H1 (cell line): ENCODE measurements around the gene BCAS1.

Experiments used
- BCL11A ChIP-seq, 2 experiments: IDR thresholded peaks; one replicate each; pipeline ENCODE4 v1.6.1; 2011; ENCODE audit warnings: low read depth in 2 of 2, low read length in 2 of 2, mild to moderate bottlenecking in 2 of 2
- CHD2 ChIP-seq: IDR thresholded peaks from 2 replicates; pipeline ENCODE4 v1.6.1; 2012; ENCODE audit warnings: low read length, improper control_type of control experiment
- CTCF ChIP-seq, 3 experiments: IDR thresholded peaks; 1 replicate in 2 of 3; 2 replicates in 1 of 3; pipeline versions ENCODE4 v1.5.1 to v1.6.1; 2011; ENCODE audit warnings: low read length in 3 of 3, mild to moderate bottlenecking in 3 of 3, inconsistent platforms in 2 of 3, low read depth in 1 of 3, moderate library complexity in 1 of 3; ENCODE audit not compliant: insufficient read depth in 1 of 3; ENCODE audit errors: control extremely low read depth in 1 of 3
- HDAC2 ChIP-seq, 2 experiments: fragments of 300-600 bp in 1 of 2; sonication (generic) in 1 of 2; IDR thresholded peaks; 2 replicates each; pipeline ENCODE4 v1.6.1; 2011 to 2012; ENCODE audit warnings: low read depth in 2 of 2, low read length in 2 of 2, mild to moderate bottlenecking in 2 of 2, moderate library complexity in 2 of 2, borderline replicate concordance in 1 of 2, inconsistent platforms in 1 of 2
- KDM1A ChIP-seq: fragments of 200-600, 300-600 bp; sonication (generic); IDR thresholded peaks from 2 replicates; pipeline ENCODE4 v1.7.1; 2016; ENCODE audit warnings: mild to moderate bottlenecking, low read length, borderline replicate concordance
- MAX ChIP-seq: IDR thresholded peaks from 2 replicates; pipeline ENCODE4 v1.6.1; 2012; ENCODE audit warnings: inconsistent platforms
- POLR2A ChIP-seq, 2 experiments: IDR thresholded peaks; 1 replicate in 1 of 2; 2 replicates in 1 of 2; pipeline ENCODE4 v1.6.1; 2011; ENCODE audit warnings: low read depth in 2 of 2, low read length in 2 of 2, mild to moderate bottlenecking in 2 of 2; ENCODE audit errors: control extremely low read depth in 1 of 2
- POLR2AphosphoS5 ChIP-seq: IDR thresholded peaks from 2 replicates; pipeline ENCODE4 v1.6.1; 2011; ENCODE audit warnings: low read depth, low read length
- RAD21 ChIP-seq, 2 experiments: IDR thresholded peaks in 1 of 2; conservative IDR thresholded peaks in 1 of 2; 2 replicates each; pipeline ENCODE4 v1.6.1; 2011; ENCODE audit warnings: low read depth in 2 of 2, low read length in 2 of 2, improper control_type of control experiment in 1 of 2, inconsistent platforms in 1 of 2, mild to moderate bottlenecking in 1 of 2, moderate library complexity in 1 of 2
- RNF2 ChIP-seq: fragments of 200-900, 300-1000 bp; sonication (generic); IDR thresholded peaks from 2 replicates; pipeline ENCODE4 v1.7.1; 2016; ENCODE audit warnings: borderline replicate concordance, low read depth, mild to moderate bottlenecking, antibody characterized with exemption, low read length; ENCODE audit not compliant: poor library complexity, severe bottlenecking; ENCODE audit errors: missing control alignments
- TAF1 ChIP-seq: IDR thresholded peaks from 2 replicates; pipeline ENCODE4 v1.6.1; 2011; ENCODE audit warnings: mild to moderate bottlenecking, low read depth, low read length
- YY1 ChIP-seq: IDR thresholded peaks from 2 replicates; pipeline ENCODE4 v1.6.1; 2011; ENCODE audit warnings: low read depth, mild to moderate bottlenecking, low read length

- TF ChIP-seq BCL11A (IDR thresholded peaks at IDR 0.05; ENCODE audit: low read depth in 2 of 2, low read length in 2 of 2) (no peak), TAF1 (no peak), CTCF (IDR thresholded peaks at IDR 0.05; ENCODE audit: control extremely low read depth in 1 of 3, insufficient read depth in 1 of 3, low read depth in 1 of 3, low read length in 3 of 3) (no peak), POLR2AphosphoS5 (no peak), YY1 (no peak), HDAC2 (IDR thresholded peaks at IDR 0.05; ENCODE audit: borderline replicate concordance in 1 of 2, low read depth in 2 of 2, low read length in 2 of 2) (no peak), RAD21 (IDR thresholded peaks at IDR 0.05 in 1 of 2, conservative IDR thresholded peaks at IDR 0.05 in 1 of 2; ENCODE audit: low read depth in 2 of 2, low read length in 2 of 2) (no peak), POLR2A (IDR thresholded peaks at IDR 0.05; ENCODE audit: control extremely low read depth in 1 of 2, low read depth in 2 of 2, low read length in 2 of 2) (no peak), RNF2 (no peak), MAX (no peak), KDM1A (no peak), CHD2 (no peak)
These were observed 56.0 kb downstream of the BCAS1 start for GRCh38 chr20:54014293-54014926.
